ENCODE data around the gene ANO3. TPM values are rescaled to one million over a fixed set of nuclear protein-coding genes. Genes with fewer than 3 reads are reported as not detected.

The ANO3 gene
- total RNA-seq, 1 donor from 2014 or later = not detected

DNA sequence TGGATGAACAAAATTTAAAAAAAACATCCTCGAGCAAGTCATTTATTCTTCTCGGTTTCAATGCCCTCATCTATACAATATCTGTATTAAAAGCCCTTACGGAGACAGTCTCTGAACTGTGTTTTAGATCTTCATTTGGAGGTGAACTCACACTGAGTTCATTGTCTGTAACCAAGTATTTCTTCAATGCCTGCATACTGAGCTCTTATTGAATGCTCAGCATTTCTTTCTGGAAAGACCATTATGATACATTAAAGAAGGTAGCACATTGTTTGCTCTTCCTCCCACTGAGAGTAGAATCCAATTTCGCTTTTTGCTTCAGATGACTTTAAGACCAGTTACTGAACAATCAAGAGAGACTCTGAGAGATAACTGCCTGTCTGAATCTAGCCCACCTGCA is 1.7 kb upstream of the ANO3 start:
- no peak overlapping the region for H3K4me3 ChIP-seq (ENCODE audit: low read depth, low read length)
- TF ChIP-seq, protein P1, sequence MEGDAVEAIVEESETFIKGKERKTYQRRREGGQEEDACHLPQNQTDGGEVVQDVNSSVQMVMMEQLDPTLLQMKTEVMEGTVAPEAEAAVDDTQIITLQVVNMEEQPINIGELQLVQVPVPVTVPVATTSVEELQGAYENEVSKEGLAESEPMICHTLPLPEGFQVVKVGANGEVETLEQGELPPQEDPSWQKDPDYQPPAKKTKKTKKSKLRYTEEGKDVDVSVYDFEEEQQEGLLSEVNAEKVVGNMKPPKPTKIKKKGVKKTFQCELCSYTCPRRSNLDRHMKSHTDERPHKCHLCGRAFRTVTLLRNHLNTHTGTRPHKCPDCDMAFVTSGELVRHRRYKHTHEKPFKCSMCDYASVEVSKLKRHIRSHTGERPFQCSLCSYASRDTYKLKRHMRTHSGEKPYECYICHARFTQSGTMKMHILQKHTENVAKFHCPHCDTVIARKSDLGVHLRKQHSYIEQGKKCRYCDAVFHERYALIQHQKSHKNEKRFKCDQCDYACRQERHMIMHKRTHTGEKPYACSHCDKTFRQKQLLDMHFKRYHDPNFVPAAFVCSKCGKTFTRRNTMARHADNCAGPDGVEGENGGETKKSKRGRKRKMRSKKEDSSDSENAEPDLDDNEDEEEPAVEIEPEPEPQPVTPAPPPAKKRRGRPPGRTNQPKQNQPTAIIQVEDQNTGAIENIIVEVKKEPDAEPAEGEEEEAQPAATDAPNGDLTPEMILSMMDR (conservative IDR thresholded peaks at IDR 0.05; ENCODE audit: low read depth, low read length) = no peak
- no peak for DNase-seq (ENCODE audit: low read depth)

DNA sequence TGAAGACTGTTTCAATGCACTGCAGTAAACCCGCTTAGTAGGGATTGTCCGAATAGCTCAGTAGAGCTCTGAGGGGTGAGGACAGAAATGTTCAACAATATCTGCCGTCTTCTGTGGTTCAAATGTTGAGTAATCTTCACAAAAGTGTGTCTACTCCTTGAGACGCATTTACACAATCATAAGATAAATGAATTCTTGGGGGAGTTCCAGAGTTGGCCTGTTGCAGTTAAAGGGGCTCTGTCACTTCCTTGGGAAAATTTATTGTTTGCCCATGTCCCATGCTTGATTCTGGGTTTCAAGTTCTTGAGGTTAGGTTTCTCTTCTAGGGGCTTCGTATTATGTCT is 614 bp downstream of the ANO3 start:
- TF ChIP-seq, protein P1 (conservative IDR thresholded peaks at IDR 0.05; ENCODE audit: low read depth, low read length) = no peak
- DNase-seq (ENCODE audit: low read depth) = no peak
- no peak overlapping the region for H3K4me3 ChIP-seq (ENCODE audit: low read depth, low read length)

DNA sequence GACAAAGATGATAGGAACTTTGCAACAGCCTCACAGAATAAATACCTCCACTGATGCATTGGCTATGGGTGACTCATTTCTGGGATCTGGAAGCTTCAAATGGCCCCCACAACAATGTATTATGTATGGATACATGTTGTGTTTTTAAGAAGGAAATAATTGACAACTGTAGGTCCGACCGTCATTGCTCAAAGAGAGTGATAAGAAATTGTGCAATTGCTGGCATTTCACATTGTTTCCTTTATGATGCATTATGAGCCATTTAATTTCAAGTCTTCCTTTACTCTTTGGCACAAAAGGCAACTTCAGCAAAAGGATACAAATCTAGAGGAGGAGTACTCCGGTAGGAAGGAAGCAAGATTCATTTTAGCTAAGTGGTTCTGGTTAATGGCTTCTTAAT is 2.0 kb downstream of the ANO3 start:
- TF ChIP-seq, protein P1 (conservative IDR thresholded peaks at IDR 0.05; ENCODE audit: low read depth, low read length) = no peak
- no peak overlapping the region for H3K4me3 ChIP-seq (ENCODE audit: low read depth, low read length)
- DNase-seq (ENCODE audit: low read depth) = no peak

DNA sequence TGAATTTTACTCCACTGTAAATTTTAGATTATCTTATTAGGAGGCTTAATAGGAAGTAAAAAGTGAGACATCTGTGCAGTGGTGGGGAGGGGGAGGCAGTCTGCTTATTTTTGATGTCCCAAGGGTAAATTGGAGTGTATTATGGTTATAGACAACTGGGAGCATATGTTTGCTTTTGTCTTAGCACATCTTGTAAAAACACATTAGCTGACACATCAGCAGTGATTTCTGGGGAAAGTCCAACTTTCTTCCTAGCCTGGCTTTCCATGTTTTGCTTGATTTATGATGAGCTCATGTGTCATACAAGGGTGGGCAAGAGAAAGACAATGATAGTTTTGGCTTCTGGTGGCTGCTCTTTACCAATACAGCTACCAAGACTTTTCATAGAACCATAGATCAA is 4.0 kb downstream of the ANO3 start:
- no peak overlapping the region for H3K4me3 ChIP-seq (ENCODE audit: low read depth, low read length)
- no peak for DNase-seq (ENCODE audit: low read depth)
- TF ChIP-seq, protein P1 (conservative IDR thresholded peaks at IDR 0.05; ENCODE audit: low read depth, low read length) = no peak

DNA sequence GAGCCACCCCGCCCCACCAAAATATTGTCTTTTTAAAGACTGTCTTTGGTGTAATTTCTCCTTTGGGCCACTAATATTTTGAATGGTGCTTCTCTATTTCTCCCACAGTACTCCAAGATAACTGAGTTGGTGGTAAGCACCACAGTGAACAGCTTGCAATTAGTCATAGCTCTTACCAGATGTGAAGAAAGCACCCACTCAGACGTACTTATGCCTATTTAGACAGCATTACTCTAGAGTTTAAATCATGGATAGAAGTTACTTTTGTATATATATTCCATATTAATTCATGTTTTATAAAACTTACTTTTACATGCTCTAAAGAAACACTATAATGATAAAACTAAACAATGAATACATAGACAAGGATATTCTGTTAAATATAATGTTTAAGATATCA is 12.7 kb downstream of the ANO3 start:
- no peak for DNase-seq (ENCODE audit: low read depth)
- TF ChIP-seq, protein P1 (conservative IDR thresholded peaks at IDR 0.05; ENCODE audit: low read depth, low read length) = no peak
- H3K4me3 ChIP-seq (ENCODE audit: low read depth, low read length) = no peak overlapping the region

DNA sequence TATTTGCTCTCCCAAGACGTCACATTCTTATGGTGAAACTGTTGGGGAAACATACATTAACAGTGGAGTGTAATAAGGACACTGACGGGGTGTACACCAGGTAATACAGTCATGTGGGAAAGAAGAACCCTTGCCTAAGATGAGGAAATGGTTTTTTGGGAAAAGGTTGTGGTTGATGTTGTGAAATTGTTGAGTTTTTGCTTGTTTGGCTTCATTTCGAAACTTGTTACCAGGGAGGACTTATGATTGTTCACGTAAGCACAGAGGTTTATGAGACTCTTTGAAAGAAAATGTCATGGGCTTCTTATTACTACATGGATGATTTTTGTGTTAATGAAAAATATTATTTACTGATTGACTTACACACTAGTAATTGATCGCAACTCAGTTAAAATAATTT is 16.8 kb downstream of the ANO3 start:
- no peak overlapping the region for H3K4me3 ChIP-seq (ENCODE audit: low read depth, low read length)
- DNase-seq (ENCODE audit: low read depth) = no peak
- TF ChIP-seq, protein P1 (conservative IDR thresholded peaks at IDR 0.05; ENCODE audit: low read depth, low read length) = no peak

DNA sequence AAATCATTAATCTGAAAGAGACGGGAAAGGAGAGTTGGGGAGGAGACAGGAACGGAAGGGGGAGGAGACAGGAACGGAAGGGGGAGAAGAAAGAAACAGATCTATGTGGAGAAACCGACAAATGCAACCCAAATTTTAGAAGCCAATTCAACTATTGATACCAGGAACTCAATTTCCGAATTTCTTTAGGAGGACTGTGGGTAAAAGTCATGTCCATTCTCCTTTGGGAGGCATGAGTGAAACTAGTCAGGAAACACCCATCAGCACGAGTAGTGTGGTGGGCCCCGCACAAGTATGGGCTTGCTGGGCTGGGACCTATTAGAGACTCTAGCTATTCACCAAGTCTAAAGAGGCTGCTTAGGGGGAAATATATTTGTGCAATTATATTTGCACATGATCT is 18.1 kb downstream of the ANO3 start:
- H3K4me3 ChIP-seq (ENCODE audit: low read depth, low read length) = no peak overlapping the region
- TF ChIP-seq, protein P1 (conservative IDR thresholded peaks at IDR 0.05; ENCODE audit: low read depth, low read length) = no peak
- DNase-seq (ENCODE audit: low read depth) = no peak
